NB4 (cell line): ENCODE results near the gene OR4D2.

ENCODE experiments used
- DNase-seq: peaks from one replicate; pipeline ENCODE4 v3.0.0; 2010; ENCODE audit warnings: low read depth
- H3K4me3 ChIP-seq: one replicate; pipeline ENCODE4 v1.5.1; 2011; ENCODE audit warnings: mild to moderate bottlenecking, low read depth, low read length, moderate library complexity
- CTCF ChIP-seq: IDR thresholded peaks from one replicate; pipeline ENCODE4 v1.5.1; 2012; ENCODE audit warnings: low read depth, low read length
- MAX ChIP-seq: IDR thresholded peaks from 2 replicates; pipeline ENCODE4 v1.6.1; 2011; ENCODE audit warnings: low read depth, low read length
- MYC ChIP-seq: IDR thresholded peaks from 2 replicates; pipeline ENCODE4 v1.6.1; 2011; ENCODE audit warnings: low read depth, low read length
- POLR2A ChIP-seq: IDR thresholded peaks from 2 replicates; pipeline ENCODE4 v1.6.1; 2011; ENCODE audit warnings: mild to moderate bottlenecking; ENCODE audit not compliant: insufficient read length; ENCODE audit errors: extremely low read depth

OR4D2 gene

GRCh38 chr17:58153046-58153445 is 13.7 kb upstream of the OR4D2 start:
- TF ChIP-seq MAX: no peak
- TF ChIP-seq MYC: no peak
- no peak for TF ChIP-seq CTCF
- no peak for TF ChIP-seq POLR2A
- no peak overlapping the region for H3K4me3 ChIP-seq
- DNase-seq: peak; percentile 32

GRCh38 chr17:58153671-58154070 is 13.1 kb upstream of the OR4D2 start:
- TF ChIP-seq CTCF (no peak), MYC (no peak), MAX (no peak), POLR2A (no peak)
- H3K4me3 ChIP-seq: no peak overlapping the region
- no peak for DNase-seq

GRCh38 chr17:58156839-58157803 is 9.7 kb upstream of the OR4D2 start:
- DNase-seq: no peak
- TF ChIP-seq MAX (no peak), CTCF (no peak), POLR2A (no peak), MYC (no peak)
- H3K4me3 ChIP-seq: no peak overlapping the region

GRCh38 chr17:58158181-58158580 is 8.6 kb upstream of the OR4D2 start:
- DNase-seq: no peak
- H3K4me3 ChIP-seq: no peak overlapping the region
- TF ChIP-seq POLR2A (no peak), MYC (no peak), MAX (no peak), CTCF (no peak)

- TF ChIP-seq MAX (no peak), POLR2A (no peak), CTCF (no peak), MYC (no peak)
- DNase-seq: no peak
Measured at GRCh38 chr17:58161566-58161965, 5.2 kb upstream of the OR4D2 start.

More at GRCh38 chr17:58161566-58161965, 5.2 kb upstream of the OR4D2 start:
- no peak overlapping the region for H3K4me3 ChIP-seq
